Mammary epithelial cell (primary cell): Measurements from ENCODE around the gene DNAH10.

Experiments
- CTCF ChIP-seq, 2 donors: IDR thresholded peaks in 1 of 2; conservative IDR thresholded peaks in 1 of 2; 2 replicates each; pipeline ENCODE4 v1.5.1; 2011 to 2012; ENCODE audit warnings: inconsistent platforms in 2 of 2, low read length in 2 of 2, mild to moderate bottlenecking in 2 of 2, control low read depth in 1 of 2, low read depth in 1 of 2; ENCODE audit not compliant: insufficient read depth in 1 of 2; ENCODE audit errors: extremely low read depth in 1 of 2
- EZH2 ChIP-seq: IDR thresholded peaks from 2 replicates; pipeline ENCODE4 v1.6.1; 2012; ENCODE audit warnings: low read length, inconsistent platforms, borderline replicate concordance

- TF ChIP-seq CTCF (conservative IDR thresholded peaks at IDR 0.05 in 1 of 2, IDR thresholded peaks at IDR 0.05 in 1 of 2; ENCODE audit: extremely low read depth in 1 of 2, insufficient read depth in 1 of 2, low read depth in 1 of 2, low read length in 2 of 2) (no peak), EZH2 (no peak)
Observed at GRCh38 chr12:123934016-123934620, 172.0 kb downstream of the DNAH10 start.
